Bone marrow (tissue), 2 donors: ENCODE results near the gene TIMM17A.
"Not testable (repeated sequence)": the region's sequence is repeated elsewhere in the genome, so short reads cannot be mapped to it uniquely, and the experiment has no call there.

Source experiments
- DNase-seq, 2 donors: peaks; one replicate each; lab custom pipeline; 2025; lab: John Stamatoyannopoulos, UW

Gene TIMM17A

DNA sequence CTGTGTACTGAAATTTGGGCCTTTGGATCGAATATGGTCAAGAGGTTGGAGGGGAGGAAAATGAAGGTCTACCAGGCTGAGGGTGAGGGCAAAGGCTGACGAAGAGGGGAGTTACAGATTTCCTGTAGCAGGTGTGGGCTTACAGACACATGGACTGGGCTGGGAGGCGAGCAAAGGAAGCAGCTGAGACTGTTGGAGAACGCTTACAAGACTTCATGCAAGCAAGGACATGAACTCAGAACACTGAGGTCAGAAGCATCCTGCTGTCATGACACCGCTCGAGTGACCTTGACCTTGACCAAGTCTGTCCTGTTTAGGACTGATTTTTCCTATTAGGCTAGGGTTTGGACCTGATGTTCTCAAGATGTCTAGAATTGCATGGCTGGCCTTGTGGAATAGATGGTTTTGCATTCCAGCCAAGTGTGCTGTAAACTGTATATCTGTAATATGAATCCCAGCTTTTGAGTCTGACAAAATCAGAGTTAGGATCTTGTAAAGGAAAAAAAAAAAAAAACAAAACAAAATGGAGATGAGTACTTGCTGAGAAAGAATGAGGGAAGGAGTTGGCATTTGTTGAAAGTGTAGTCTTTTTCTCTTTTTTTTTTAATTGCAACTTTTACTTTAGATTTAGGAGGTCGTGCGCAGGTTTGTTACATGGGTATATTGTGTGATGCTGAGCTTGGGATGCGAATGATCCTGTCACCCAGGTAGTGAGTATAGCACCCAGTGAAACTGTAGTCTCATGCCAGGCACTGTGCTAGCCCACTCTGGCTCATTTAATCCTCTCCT lies 60.9 kb downstream of the TIMM17A start:
- DNase-seq, result no peak

- no peak for DNase-seq
Measured at GRCh38 chr1:202016811-202017748, 61.8 kb downstream of the TIMM17A start.

- DNase-seq, result no peak
Measured at GRCh38 chr1:202017749-202018467, 62.6 kb downstream of the TIMM17A start.

DNA sequence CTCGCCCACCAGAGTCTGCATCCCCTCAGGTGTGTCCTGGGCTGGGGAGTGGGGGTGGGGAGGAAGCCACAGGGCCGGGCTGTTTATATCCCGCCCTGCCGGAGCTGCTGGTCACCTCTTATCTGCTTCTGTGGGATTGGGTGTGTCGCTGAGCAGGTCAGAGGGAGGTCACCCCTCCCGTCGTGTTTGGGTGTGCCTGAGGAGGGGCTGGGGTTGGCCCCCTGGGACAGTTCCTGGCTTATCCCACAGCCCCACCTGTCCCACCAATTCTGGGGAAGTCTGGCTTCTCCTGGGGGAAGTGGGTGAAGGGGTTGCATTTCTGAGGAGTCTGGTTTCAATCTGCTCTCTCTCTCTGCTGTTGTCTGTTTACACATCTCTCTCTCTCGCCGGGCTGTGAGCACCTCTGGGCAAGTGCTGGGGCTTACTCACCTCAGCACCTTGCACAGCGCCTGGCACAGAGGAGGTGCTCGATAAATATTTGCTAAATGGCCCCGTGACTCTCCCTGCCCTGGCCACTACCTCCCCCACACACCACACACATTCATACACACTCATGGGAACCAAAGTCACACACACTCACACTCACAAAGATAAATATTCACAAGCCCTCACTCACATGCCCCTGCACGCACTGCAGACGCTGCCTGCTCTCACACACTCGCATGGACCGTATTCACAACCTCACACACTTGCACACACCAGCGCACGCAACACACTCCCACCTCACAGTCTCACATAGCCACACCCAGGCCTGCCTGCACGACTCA lies 63.3 kb downstream of the TIMM17A start:
- no peak for DNase-seq

GRCh38 chr1:202019235-202019558 lies 63.9 kb downstream of the TIMM17A start:
- DNase-seq, result not testable (repeated sequence)
